Loucy (cell line): Measurements from ENCODE around the gene KCNH4.
"Not testable (repeated sequence)": the region's sequence is repeated elsewhere in the genome, so short reads cannot be mapped to it uniquely, and the experiment has no call there.

Source experiments
- H2AFZ ChIP-seq: fragments of 200-600 bp; sonication (generic); 2 replicates; pipeline ENCODE4 v1.6.0; 2016; ENCODE audit warnings: antibody characterized with exemption, mild to moderate bottlenecking, low read length, moderate library complexity
- H3F3A ChIP-seq: fragments of 200-600 bp; 2 replicates; pipeline ENCODE4 v1.6.0; 2016; ENCODE audit warnings: antibody characterized with exemption, low read depth, mild to moderate bottlenecking
- H3K27me3 ChIP-seq: fragments of 200-600 bp; sonication (generic); 2 replicates; pipeline ENCODE4 v1.6.1; 2014; ENCODE audit warnings: low read length, mild to moderate bottlenecking; ENCODE audit not compliant: insufficient read depth, poor library complexity, severe bottlenecking
- H3K36me3 ChIP-seq: fragments of 200-600 bp; sonication (generic); 2 replicates; pipeline ENCODE4 v1.6.1; 2016; ENCODE audit warnings: low read length; ENCODE audit not compliant: insufficient read depth
- H3K4me1 ChIP-seq: fragments of 200-600 bp; sonication (generic); 2 replicates; pipeline ENCODE4 v1.5.1; 2014; ENCODE audit warnings: low read length, mild to moderate bottlenecking; ENCODE audit not compliant: insufficient read depth, poor library complexity, severe bottlenecking
- H3K4me2 ChIP-seq: fragments of 200-600 bp; sonication (generic); 2 replicates; pipeline ENCODE4 v1.6.0; 2014; ENCODE audit warnings: antibody characterized with exemption, low read length, low read depth, mild to moderate bottlenecking; ENCODE audit not compliant: poor library complexity, severe bottlenecking
- H3K4me3 ChIP-seq: fragments of 200-600 bp; sonication (generic); 2 replicates; pipeline ENCODE4 v1.5.1; 2014; ENCODE audit warnings: low read length, mild to moderate bottlenecking, mixed read lengths; ENCODE audit not compliant: poor library complexity, severe bottlenecking
- H3K79me2 ChIP-seq: fragments of 200-600 bp; sonication (generic); 2 replicates; pipeline ENCODE4 v1.6.1; 2014; ENCODE audit warnings: low read length; ENCODE audit not compliant: insufficient read depth
- H3K9ac ChIP-seq: fragments of 200-600 bp; sonication (generic); 2 replicates; pipeline ENCODE4 v1.6.0; 2014; ENCODE audit warnings: mild to moderate bottlenecking, low read depth, low read length, moderate library complexity; ENCODE audit not compliant: poor library complexity, severe bottlenecking
- H3K9me2 ChIP-seq: fragments of 200-600 bp; sonication (generic); replicated peaks from 2 replicates; pipeline ENCODE4 v1.6.1; 2016; ENCODE audit warnings: low read depth, low read length, mixed read lengths
- H3K9me3 ChIP-seq: fragments of 200-600 bp; sonication (generic); 2 replicates; pipeline ENCODE4 v1.6.1; 2014; ENCODE audit warnings: mild to moderate bottlenecking, antibody characterized with exemption, low read length, low read depth; ENCODE audit not compliant: insufficient read depth
- H4K20me1 ChIP-seq: fragments of 200-600 bp; sonication (generic); 2 replicates; pipeline ENCODE4 v1.6.0; 2014; ENCODE audit warnings: antibody characterized with exemption, low read length, mild to moderate bottlenecking; ENCODE audit not compliant: insufficient read depth, poor library complexity, severe bottlenecking
- CTCF ChIP-seq: fragments of 200-600 bp; sonication (generic); conservative IDR thresholded peaks from 2 replicates; pipeline ENCODE4 v1.5.1; 2014; ENCODE audit warnings: mild to moderate bottlenecking, antibody characterized with exemption, low read length
- EZH2phosphoT487 ChIP-seq: fragments of 200-600 bp; IDR thresholded peaks from 2 replicates; pipeline ENCODE4 v1.6.1; 2018; ENCODE audit warnings: antibody characterized with exemption, mild to moderate bottlenecking, moderate library complexity, borderline replicate concordance

Gene KCNH4

GRCh38 chr17:42142371-42142896 lies 38.5 kb downstream of the KCNH4 start:
- no peak for TF ChIP-seq EZH2phosphoT487
- TF ChIP-seq CTCF, result no peak
- Histone ChIP-seq H3K36me3 (peaks cover 8% of the 10 kb centered on the region; the same call in 1 of the 2 replicates), H3F3A (no peaks in the 10 kb centered on the region), H3K9ac (no peak overlapping the region), H3K9me3 (no peaks in the 10 kb centered on the region), H3K79me2 (peaks cover 78% of the 10 kb centered on the region; the same call in 1 of the 2 replicates), H3K27me3 (no peaks in the 10 kb centered on the region), H4K20me1 (peaks cover 17% of the 10 kb centered on the region), H2AFZ (no peak overlapping the region), H3K4me3 (no peak overlapping the region), H3K4me2 (no peak overlapping the region), H3K9me2 (no peaks in the 10 kb centered on the region), H3K4me1 (peaks cover 6% of the 10 kb centered on the region)

- H3K4me1 ChIP-seq, result peaks cover 4% of the 10 kb centered on the region
- H3K9ac ChIP-seq, result no peak overlapping the region
- no peak overlapping the region for H2AFZ ChIP-seq
- no peak overlapping the region for H3K4me2 ChIP-seq
- no peaks in the 10 kb centered on the region for H3K9me3 ChIP-seq
- no peaks in the 10 kb centered on the region for H3F3A ChIP-seq
- no peaks in the 10 kb centered on the region for H3K9me2 ChIP-seq
- peaks cover 10% of the 10 kb centered on the region; the same call in 1 of the 2 replicates for H3K36me3 ChIP-seq
- peaks cover 11% of the 10 kb centered on the region for H4K20me1 ChIP-seq
- H3K27me3 ChIP-seq, result no peaks in the 10 kb centered on the region
- peaks cover 77% of the 10 kb centered on the region for H3K79me2 ChIP-seq
- H3K4me3 ChIP-seq, result no peak overlapping the region
- TF ChIP-seq CTCF (no peak), EZH2phosphoT487 (no peak)
Observed at GRCh38 chr17:42141382-42141781, 39.6 kb downstream of the KCNH4 start.

- peaks cover 11% of the 10 kb centered on the region for H4K20me1 ChIP-seq
- not testable (repeated sequence) for H3K9me2 ChIP-seq, H2AFZ ChIP-seq, H3K9me3 ChIP-seq, H3K4me1 ChIP-seq, H3F3A ChIP-seq, H3K4me2 ChIP-seq, H3K4me3 ChIP-seq, H3K9ac ChIP-seq, H3K27me3 ChIP-seq
- peaks cover 16% of the 10 kb centered on the region; the same call in 1 of the 2 replicates for H3K36me3 ChIP-seq
- peaks cover 80% of the 10 kb centered on the region for H3K79me2 ChIP-seq
Observed at GRCh38 chr17:42140690-42141089, 40.3 kb downstream of the KCNH4 start.

- peaks cover 86% of the 10 kb centered on the region for H3K79me2 ChIP-seq
- H3K4me3 ChIP-seq, result no peak overlapping the region
- H3K27me3 ChIP-seq, result no peaks in the 10 kb centered on the region
- H3K4me2 ChIP-seq, result no peak overlapping the region
- H2AFZ ChIP-seq, result no peak overlapping the region
- no peaks in the 10 kb centered on the region for H3K9me2 ChIP-seq
- no peaks in the 10 kb centered on the region for H3K9me3 ChIP-seq
- TF ChIP-seq CTCF (no peak), EZH2phosphoT487 (no peak)
- peaks cover 17% of the 10 kb centered on the region for H3K4me1 ChIP-seq
- H3K9ac ChIP-seq, result no peak overlapping the region
- peaks cover 22% of the 10 kb centered on the region for H4K20me1 ChIP-seq
- H3K36me3 ChIP-seq, result peaks cover 12% of the 10 kb centered on the region; the same call in 1 of the 2 replicates
- no peaks in the 10 kb centered on the region for H3F3A ChIP-seq
Observed at GRCh38 chr17:42138749-42139492, 42.0 kb downstream of the KCNH4 start.
